Placental pericyte (primary cell): Measurements from ENCODE around the gene C6orf118. TPM values are rescaled to one million over a fixed set of nuclear protein-coding genes. Genes with fewer than 3 reads are reported as not detected.

Experiments used
- total RNA-seq: library from RNA; depleted of rRNA; stranded (reverse); fragments of >200 nt; gene quantifications from 2 replicates; pipeline ENCODE4 v1.2.3, GENCODE V29; 2012

C6orf118 gene
- total RNA-seq, result not detected in 2 replicates

GRCh38 chr6:165308926-165309731, at the start of gene C6orf118:
Gene C6orf118 (minus strand): TSS chr6:165309605. CDS start chr6:165309586, 19 bp downstream.

